ENCODE measurements around the gene NCKAP5.

Gene NCKAP5

GRCh38 chr2:133576714-133577113 lies 8.5 kb upstream of the NCKAP5 start:
- Histone ChIP-seq H3K79me1 (ENCODE audit: low read depth, low read length) (no peaks in the 10 kb centered on the region), H2BK15ac (ENCODE audit: low read length) (no peak overlapping the region), H3K4me2 (ENCODE audit: insufficient read depth, low read length, poor library complexity, severe bottlenecking) (no peak overlapping the region), H3K23ac (ENCODE audit: low read depth, low read length, poor library complexity) (no peak overlapping the region), H3K27ac (replicated peaks; ENCODE audit: low read length) (no peak overlapping the region), H2BK120ac (ENCODE audit: low read depth, low read length) (no peak overlapping the region), H2BK12ac (ENCODE audit: low read length) (no peak overlapping the region), H4K91ac (ENCODE audit: low read depth, low read length, poor library complexity) (no peak overlapping the region), H2AFZ (ENCODE audit: low read length) (no peak overlapping the region), H2AK5ac (ENCODE audit: low read depth, low read length) (no peak overlapping the region), H2BK5ac (ENCODE audit: low read length) (no peak overlapping the region), H3K4me3 (ENCODE audit: low read length in 2 of 2) (no peak overlapping the region), H3K4me1 (ENCODE audit: control insufficient read depth in 2 of 2, insufficient read depth in 1 of 2, low read depth in 1 of 2, low read length in 2 of 2) (peaks cover 2 to 19% of the 10 kb centered on the region in 2 donors), H3K14ac (ENCODE audit: low read length) (no peak overlapping the region), H3K9me3 (replicated peaks in 1 of 2; ENCODE audit: control insufficient read depth in 2 of 2, insufficient read depth in 1 of 2, low read depth in 1 of 2, low read length in 2 of 2) (no peaks in the 10 kb centered on the region), H3K27me3 (ENCODE audit: control insufficient read depth in 3 of 3, insufficient read depth in 3 of 3, low read depth in 1 of 3, low read length in 3 of 3) (no peaks in the 10 kb centered on the region), H3K9ac (ENCODE audit: low read depth, low read length, poor library complexity) (no peak overlapping the region), H3K36me3 (replicated peaks in 1 of 2; ENCODE audit: control insufficient read depth in 2 of 2, insufficient read depth in 2 of 2, low read length in 2 of 2) (peaks cover 0 to 41% of the 10 kb centered on the region in 2 donors), H3K4ac (ENCODE audit: low read length) (no peak overlapping the region), H3K18ac (ENCODE audit: low read length) (no peak overlapping the region), H4K8ac (ENCODE audit: low read depth, low read length) (no peak overlapping the region)
- WGBS, 2 donors (ENCODE audit: extremely low coverage in 2 of 2, insufficient read length in 2 of 2, insufficient replicate concordance in 1 of 2): no CpG with 5 or more reads among the region's 1 CpG
- DNase-seq (ENCODE audit: low spot score): no peak

GRCh38 chr2:133574620-133575019 lies 6.4 kb upstream of the NCKAP5 start:
- H2BK120ac ChIP-seq (ENCODE audit: low read depth, low read length): no peak overlapping the region
- H3K27me3 ChIP-seq (ENCODE audit: control insufficient read depth in 3 of 3, insufficient read depth in 3 of 3, low read depth in 1 of 3, low read length in 3 of 3): no peaks in the 10 kb centered on the region
- H3K9ac ChIP-seq (ENCODE audit: low read depth, low read length, poor library complexity): no peak overlapping the region
- peaks cover 2 to 16% of the 10 kb centered on the region in 2 donors for H3K4me1 ChIP-seq (ENCODE audit: control insufficient read depth in 2 of 2, insufficient read depth in 1 of 2, low read depth in 1 of 2, low read length in 2 of 2)
- H4K91ac ChIP-seq (ENCODE audit: low read depth, low read length, poor library complexity): no peak overlapping the region
- no peak overlapping the region for H2BK15ac ChIP-seq (ENCODE audit: low read length)
- H3K9me3 ChIP-seq (replicated peaks in 1 of 2; ENCODE audit: control insufficient read depth in 2 of 2, insufficient read depth in 1 of 2, low read depth in 1 of 2, low read length in 2 of 2): no peaks in the 10 kb centered on the region
- H3K79me1 ChIP-seq (ENCODE audit: low read depth, low read length): no peaks in the 10 kb centered on the region
- no peak overlapping the region for H4K8ac ChIP-seq (ENCODE audit: low read depth, low read length)
- H3K4me2 ChIP-seq (ENCODE audit: insufficient read depth, low read length, poor library complexity, severe bottlenecking): no peak overlapping the region
- no peak overlapping the region for H3K4ac ChIP-seq (ENCODE audit: low read length)
- WGBS, 2 donors (ENCODE audit: extremely low coverage in 2 of 2, insufficient read length in 2 of 2, insufficient replicate concordance in 1 of 2): no CpG with 5 or more reads among the region's 1 CpG
- H3K18ac ChIP-seq (ENCODE audit: low read length): peak overlapping the region; percentile 35
- no peak overlapping the region for H2AFZ ChIP-seq (ENCODE audit: low read length)
- H2BK5ac ChIP-seq (ENCODE audit: low read length): no peak overlapping the region
- no peak for DNase-seq (ENCODE audit: low spot score)
- H3K14ac ChIP-seq (ENCODE audit: low read length): no peak overlapping the region
- H3K27ac ChIP-seq (replicated peaks; ENCODE audit: low read length): no peak overlapping the region
- no peak overlapping the region for H3K4me3 ChIP-seq (ENCODE audit: low read length in 2 of 2)
- H2AK5ac ChIP-seq (ENCODE audit: low read depth, low read length): no peak overlapping the region
- peaks cover 0 to 36% of the 10 kb centered on the region in 2 donors for H3K36me3 ChIP-seq (replicated peaks in 1 of 2; ENCODE audit: control insufficient read depth in 2 of 2, insufficient read depth in 2 of 2, low read length in 2 of 2)
- no peak overlapping the region for H3K23ac ChIP-seq (ENCODE audit: low read depth, low read length, poor library complexity)
- H2BK12ac ChIP-seq (ENCODE audit: low read length): no peak overlapping the region

GRCh38 chr2:133574186-133574585 lies 5.9 kb upstream of the NCKAP5 start:
- DNase-seq (ENCODE audit: low spot score): no peak
- WGBS, 2 donors (ENCODE audit: extremely low coverage in 2 of 2, insufficient read length in 2 of 2, insufficient replicate concordance in 1 of 2): no CpG with 5 or more reads among the region's 5 CpGs

GRCh38 chr2:133573491-133574162 lies 5.4 kb upstream of the NCKAP5 start:
- Histone ChIP-seq H3K27ac (replicated peaks; ENCODE audit: low read length) (no peak overlapping the region), H2AK5ac (ENCODE audit: low read depth, low read length) (no peak overlapping the region), H2BK120ac (ENCODE audit: low read depth, low read length) (no peak overlapping the region), H3K4me3 (ENCODE audit: low read length in 2 of 2) (no peak overlapping the region), H3K23ac (ENCODE audit: low read depth, low read length, poor library complexity) (no peak overlapping the region), H3K18ac (ENCODE audit: low read length) (no peak overlapping the region), H2BK5ac (ENCODE audit: low read length) (no peak overlapping the region), H2AFZ (ENCODE audit: low read length) (no peak overlapping the region), H2BK12ac (ENCODE audit: low read length) (no peak overlapping the region), H3K9me3 (replicated peaks in 1 of 2; ENCODE audit: control insufficient read depth in 2 of 2, insufficient read depth in 1 of 2, low read depth in 1 of 2, low read length in 2 of 2) (no peaks in the 10 kb centered on the region), H3K4me2 (ENCODE audit: insufficient read depth, low read length, poor library complexity, severe bottlenecking) (no peak overlapping the region), H3K4me1 (ENCODE audit: control insufficient read depth in 2 of 2, insufficient read depth in 1 of 2, low read depth in 1 of 2, low read length in 2 of 2) (peaks cover 2 to 25% of the 10 kb centered on the region in 2 donors), H3K79me1 (ENCODE audit: low read depth, low read length) (no peaks in the 10 kb centered on the region), H3K14ac (ENCODE audit: low read length) (no peak overlapping the region), H2BK15ac (ENCODE audit: low read length) (no peak overlapping the region), H3K36me3 (replicated peaks in 1 of 2; ENCODE audit: control insufficient read depth in 2 of 2, insufficient read depth in 2 of 2, low read length in 2 of 2) (peaks cover 0 to 26% of the 10 kb centered on the region in 2 donors), H4K91ac (ENCODE audit: low read depth, low read length, poor library complexity) (no peak overlapping the region), H3K4ac (ENCODE audit: low read length) (no peak overlapping the region), H3K9ac (ENCODE audit: low read depth, low read length, poor library complexity) (no peak overlapping the region), H4K8ac (ENCODE audit: low read depth, low read length) (no peak overlapping the region), H3K27me3 (ENCODE audit: control insufficient read depth in 3 of 3, insufficient read depth in 3 of 3, low read depth in 1 of 3, low read length in 3 of 3) (no peaks in the 10 kb centered on the region)
- no CpG with 5 or more reads among the region's 6 CpGs for WGBS, 2 donors (ENCODE audit: extremely low coverage in 2 of 2, insufficient read length in 2 of 2, insufficient replicate concordance in 1 of 2)
- DNase-seq (ENCODE audit: low spot score): no peak

More at GRCh38 chr2:133574186-133574585, 5.9 kb upstream of the NCKAP5 start:
- Histone ChIP-seq H3K4me2 (ENCODE audit: insufficient read depth, low read length, poor library complexity, severe bottlenecking) (no peak overlapping the region), H3K9me3 (replicated peaks in 1 of 2; ENCODE audit: control insufficient read depth in 2 of 2, insufficient read depth in 1 of 2, low read depth in 1 of 2, low read length in 2 of 2) (no peaks in the 10 kb centered on the region), H3K4ac (ENCODE audit: low read length) (no peak overlapping the region), H3K36me3 (replicated peaks in 1 of 2; ENCODE audit: control insufficient read depth in 2 of 2, insufficient read depth in 2 of 2, low read length in 2 of 2) (peaks cover 0 to 32% of the 10 kb centered on the region in 2 donors), H3K23ac (ENCODE audit: low read depth, low read length, poor library complexity) (no peak overlapping the region), H3K79me1 (ENCODE audit: low read depth, low read length) (no peaks in the 10 kb centered on the region), H4K91ac (ENCODE audit: low read depth, low read length, poor library complexity) (no peak overlapping the region), H3K4me3 (ENCODE audit: low read length in 2 of 2) (no peak overlapping the region), H3K18ac (ENCODE audit: low read length) (peak overlapping the region; percentile 74), H2AK5ac (ENCODE audit: low read depth, low read length) (no peak overlapping the region), H4K8ac (ENCODE audit: low read depth, low read length) (no peak overlapping the region), H3K14ac (ENCODE audit: low read length) (no peak overlapping the region), H3K27me3 (ENCODE audit: control insufficient read depth in 3 of 3, insufficient read depth in 3 of 3, low read depth in 1 of 3, low read length in 3 of 3) (no peaks in the 10 kb centered on the region), H2BK5ac (ENCODE audit: low read length) (no peak overlapping the region), H3K4me1 (ENCODE audit: control insufficient read depth in 2 of 2, insufficient read depth in 1 of 2, low read depth in 1 of 2, low read length in 2 of 2) (peaks cover 2 to 20% of the 10 kb centered on the region in 2 donors), H2BK12ac (ENCODE audit: low read length) (no peak overlapping the region), H3K9ac (ENCODE audit: low read depth, low read length, poor library complexity) (no peak overlapping the region), H2BK15ac (ENCODE audit: low read length) (peak overlapping the region; percentile 24), H2AFZ (ENCODE audit: low read length) (no peak overlapping the region), H3K27ac (replicated peaks; ENCODE audit: low read length) (no peak overlapping the region), H2BK120ac (ENCODE audit: low read depth, low read length) (no peak overlapping the region)
